ENCODE measurements around the gene TMEM200C.

The TMEM200C gene

DNA sequence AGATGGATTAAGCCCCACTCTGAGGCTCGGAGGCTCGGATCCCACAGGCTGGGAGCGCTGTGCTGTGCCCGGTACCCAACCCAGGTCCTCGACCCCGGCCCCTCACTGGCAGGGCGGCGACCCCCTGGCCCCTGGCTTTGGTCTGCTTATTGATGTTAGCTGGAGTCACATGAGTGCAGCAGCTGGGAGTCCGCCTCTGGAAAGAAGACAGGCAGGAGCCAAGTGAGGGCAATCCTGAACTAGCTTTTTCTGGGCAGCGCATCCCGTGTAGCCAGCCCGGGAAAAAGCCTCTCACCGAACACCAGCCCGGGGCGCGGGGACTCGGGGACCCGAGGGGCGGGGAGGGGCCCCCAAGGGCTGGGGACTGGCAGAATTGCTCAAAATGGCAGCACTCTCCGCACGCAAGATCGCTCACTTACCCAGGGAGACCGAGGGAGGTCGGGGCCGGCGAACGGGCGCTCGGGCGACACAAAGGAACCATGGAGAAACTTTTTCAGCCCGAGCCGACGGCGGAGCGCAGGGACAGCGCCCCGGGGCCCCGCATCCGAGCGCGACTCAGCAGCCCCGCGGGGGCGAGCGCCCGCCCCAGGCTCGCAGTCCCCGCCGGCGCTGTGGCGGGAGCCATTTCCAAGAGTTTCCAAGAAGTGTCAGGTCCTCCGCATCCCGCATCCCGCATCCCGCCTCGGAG is 567 bp downstream of the TMEM200C start:
- H3K27ac ChIP-seq = no peak overlapping the region
- H3K79me2 ChIP-seq = no peaks in the 10 kb centered on the region
- TF ChIP-seq, protein P1, sequence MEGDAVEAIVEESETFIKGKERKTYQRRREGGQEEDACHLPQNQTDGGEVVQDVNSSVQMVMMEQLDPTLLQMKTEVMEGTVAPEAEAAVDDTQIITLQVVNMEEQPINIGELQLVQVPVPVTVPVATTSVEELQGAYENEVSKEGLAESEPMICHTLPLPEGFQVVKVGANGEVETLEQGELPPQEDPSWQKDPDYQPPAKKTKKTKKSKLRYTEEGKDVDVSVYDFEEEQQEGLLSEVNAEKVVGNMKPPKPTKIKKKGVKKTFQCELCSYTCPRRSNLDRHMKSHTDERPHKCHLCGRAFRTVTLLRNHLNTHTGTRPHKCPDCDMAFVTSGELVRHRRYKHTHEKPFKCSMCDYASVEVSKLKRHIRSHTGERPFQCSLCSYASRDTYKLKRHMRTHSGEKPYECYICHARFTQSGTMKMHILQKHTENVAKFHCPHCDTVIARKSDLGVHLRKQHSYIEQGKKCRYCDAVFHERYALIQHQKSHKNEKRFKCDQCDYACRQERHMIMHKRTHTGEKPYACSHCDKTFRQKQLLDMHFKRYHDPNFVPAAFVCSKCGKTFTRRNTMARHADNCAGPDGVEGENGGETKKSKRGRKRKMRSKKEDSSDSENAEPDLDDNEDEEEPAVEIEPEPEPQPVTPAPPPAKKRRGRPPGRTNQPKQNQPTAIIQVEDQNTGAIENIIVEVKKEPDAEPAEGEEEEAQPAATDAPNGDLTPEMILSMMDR (IDR thresholded peaks at IDR 0.05) = no peak
- H3K4me1 ChIP-seq = peaks cover 5% of the 10 kb centered on the region
- H3K27me3 ChIP-seq (ENCODE audit: control insufficient read depth, insufficient read depth, low read length) = no peaks in the 10 kb centered on the region
- no peaks in the 10 kb centered on the region for H3K36me3 ChIP-seq (ENCODE audit: control insufficient read depth, insufficient read depth, low read length)
- peak overlapping the region; percentile 65 for H3K4me2 ChIP-seq (ENCODE audit: low read length)
- no peaks in the 10 kb centered on the region for H3K9me3 ChIP-seq (ENCODE audit: control insufficient read depth, low read length)
- H3K4me3 ChIP-seq (ENCODE audit: low read depth, low read length) = peak overlapping the region; percentile 43
- H3K9ac ChIP-seq = no peak overlapping the region
- peak overlapping the region; percentile 76 for H2AFZ ChIP-seq

DNA sequence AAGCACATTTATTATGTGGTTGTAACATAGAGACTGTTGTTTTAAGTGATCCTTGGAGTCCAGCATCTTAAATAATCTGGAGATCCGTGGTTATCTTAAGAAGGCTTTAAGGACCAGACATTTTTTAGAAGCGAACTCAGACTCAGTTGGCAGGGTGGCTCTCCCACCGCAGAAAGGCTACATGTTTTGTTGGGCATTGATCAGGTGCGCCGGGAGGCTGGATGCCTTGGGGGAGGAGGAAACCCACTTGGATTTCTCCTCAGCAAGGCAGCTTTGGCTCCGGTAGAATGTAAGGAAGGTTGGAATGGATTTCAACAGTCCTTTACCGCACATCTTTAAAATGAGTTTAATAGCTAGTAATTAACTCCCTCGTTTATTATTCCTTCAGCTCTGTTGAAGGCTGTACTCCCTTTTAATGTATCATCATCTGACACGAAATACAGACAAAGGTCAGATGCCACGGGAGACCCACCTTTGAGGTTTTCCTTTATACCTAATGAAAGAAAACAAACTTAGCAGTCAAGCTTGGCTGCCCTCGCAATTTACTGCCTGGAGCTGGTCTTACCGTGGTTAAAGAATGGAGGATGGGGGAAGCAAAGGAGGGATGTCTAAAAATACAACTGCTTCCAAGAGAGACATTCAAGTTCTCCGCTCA is 1.2 kb downstream of the TMEM200C start:
- no peaks in the 10 kb centered on the region for H3K79me2 ChIP-seq
- no peak overlapping the region for H3K4me2 ChIP-seq (ENCODE audit: low read length)
- TF ChIP-seq, protein P1 (IDR thresholded peaks at IDR 0.05) = no peak
- H3K9ac ChIP-seq = no peak overlapping the region
- H3K36me3 ChIP-seq (ENCODE audit: control insufficient read depth, insufficient read depth, low read length) = no peaks in the 10 kb centered on the region
- H3K9me3 ChIP-seq (ENCODE audit: control insufficient read depth, low read length) = no peaks in the 10 kb centered on the region
- H3K4me3 ChIP-seq (ENCODE audit: low read depth, low read length) = no peak overlapping the region
- H2AFZ ChIP-seq = peak overlapping the region; percentile 76
- peaks cover 5% of the 10 kb centered on the region for H3K4me1 ChIP-seq
- no peaks in the 10 kb centered on the region for H3K27me3 ChIP-seq (ENCODE audit: control insufficient read depth, insufficient read depth, low read length)
- H3K27ac ChIP-seq = no peak overlapping the region

DNA sequence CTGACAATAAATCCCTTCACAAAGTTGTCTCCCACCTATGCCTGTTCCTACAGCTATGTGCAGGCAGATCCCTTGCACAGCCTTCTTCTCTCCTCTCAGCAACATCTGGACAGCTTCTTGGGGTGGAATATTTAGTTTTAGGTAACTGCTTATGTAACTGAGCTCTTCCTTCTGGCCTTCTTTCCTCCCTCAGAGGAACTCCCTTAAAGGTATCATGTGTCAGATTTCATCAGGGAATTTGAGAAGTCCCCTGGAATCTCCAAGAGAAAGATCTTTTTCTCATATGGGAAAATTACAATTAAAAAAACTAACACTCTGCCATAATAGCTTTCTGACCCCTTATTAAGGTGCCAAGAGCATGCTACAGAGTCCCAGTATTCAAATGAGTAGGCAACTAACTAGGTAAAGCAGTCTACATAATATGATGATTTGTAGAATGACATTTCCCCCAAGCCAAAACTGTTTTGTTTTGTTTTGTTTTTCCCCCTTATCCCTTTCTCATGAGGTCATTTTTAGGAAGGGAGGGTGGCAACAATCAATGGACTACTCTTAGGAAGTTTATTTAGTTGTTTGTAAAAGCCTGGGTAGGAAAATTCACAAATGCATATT is 2.4 kb downstream of the TMEM200C start:
- no peak overlapping the region for H3K4me3 ChIP-seq (ENCODE audit: low read depth, low read length)
- TF ChIP-seq, protein P1 (IDR thresholded peaks at IDR 0.05) = no peak
- peaks cover 5% of the 10 kb centered on the region for H3K4me1 ChIP-seq
- H2AFZ ChIP-seq = no peak overlapping the region
- no peaks in the 10 kb centered on the region for H3K79me2 ChIP-seq
- H3K27me3 ChIP-seq (ENCODE audit: control insufficient read depth, insufficient read depth, low read length) = no peaks in the 10 kb centered on the region
- H3K4me2 ChIP-seq (ENCODE audit: low read length) = no peak overlapping the region
- H3K36me3 ChIP-seq (ENCODE audit: control insufficient read depth, insufficient read depth, low read length) = no peaks in the 10 kb centered on the region
- no peak overlapping the region for H3K27ac ChIP-seq
- no peaks in the 10 kb centered on the region for H3K9me3 ChIP-seq (ENCODE audit: control insufficient read depth, low read length)
- no peak overlapping the region for H3K9ac ChIP-seq

DNA sequence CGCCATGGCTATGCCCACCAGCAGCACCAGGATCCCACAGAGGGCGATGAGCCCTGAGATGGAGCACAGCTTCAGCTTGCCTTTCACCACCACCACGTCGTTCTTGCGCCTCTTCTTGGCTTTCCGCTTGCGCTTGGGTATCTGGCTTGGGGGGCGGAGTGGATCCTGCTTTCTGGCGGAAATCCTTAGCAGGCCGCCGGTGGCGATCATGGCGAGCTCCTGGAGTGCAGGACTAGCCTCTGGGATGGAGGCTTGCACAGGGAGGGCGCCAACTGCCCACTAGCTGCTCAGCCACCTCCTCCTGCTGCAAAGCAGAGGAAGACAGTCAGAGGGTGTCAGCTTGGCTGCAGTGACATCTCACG is 3.5 kb downstream of the TMEM200C start:
- H3K27ac ChIP-seq = no peak overlapping the region
- no peaks in the 10 kb centered on the region for H3K36me3 ChIP-seq (ENCODE audit: control insufficient read depth, insufficient read depth, low read length)
- H3K79me2 ChIP-seq = no peaks in the 10 kb centered on the region

More for the DNA sequence above, 3.5 kb downstream of the TMEM200C start:
- no peak overlapping the region for H3K9ac ChIP-seq
- no peaks in the 10 kb centered on the region for H3K9me3 ChIP-seq (ENCODE audit: control insufficient read depth, low read length)
- H3K4me3 ChIP-seq (ENCODE audit: low read depth, low read length) = no peak overlapping the region
- no peaks in the 10 kb centered on the region for H3K27me3 ChIP-seq (ENCODE audit: control insufficient read depth, insufficient read depth, low read length)
- H2AFZ ChIP-seq = no peak overlapping the region
- H3K4me1 ChIP-seq = peaks cover 5% of the 10 kb centered on the region
- TF ChIP-seq, protein P1 (IDR thresholded peaks at IDR 0.05) = no peak
- H3K4me2 ChIP-seq (ENCODE audit: low read length) = no peak overlapping the region
